Muscle layer of colon (tissue), 2 donors: ENCODE results near the gene RPTOR.

Experiments
- H3K27ac ChIP-seq: one replicate; pipeline ENCODE4 v1.7.0; 2013; ENCODE audit warnings: low read depth, mild to moderate bottlenecking, low read length, moderate library complexity
- H3K27me3 ChIP-seq, 2 donors: one replicate each; pipeline ENCODE4 v1.7.0; 2013; ENCODE audit warnings: low read length in 2 of 2, mild to moderate bottlenecking in 2 of 2; ENCODE audit not compliant: insufficient read depth in 2 of 2, control insufficient read depth in 1 of 2
- H3K36me3 ChIP-seq: one replicate; pipeline ENCODE4 v1.7.0; 2013; ENCODE audit warnings: mild to moderate bottlenecking, low read length; ENCODE audit not compliant: insufficient read depth
- H3K4me1 ChIP-seq: one replicate; pipeline ENCODE4 v1.7.0; 2013; ENCODE audit warnings: mild to moderate bottlenecking, low read length; ENCODE audit not compliant: insufficient read depth
- H3K4me3 ChIP-seq, 2 donors: one replicate each; pipeline ENCODE4 v1.7.0; 2013; ENCODE audit warnings: low read length in 2 of 2, low read depth in 1 of 2, mild to moderate bottlenecking in 1 of 2, moderate library complexity in 1 of 2
- H3K9ac ChIP-seq: one replicate; pipeline ENCODE4 v1.7.0; 2013; ENCODE audit warnings: low read length
- H3K9me3 ChIP-seq: one replicate; pipeline ENCODE4 v1.7.0; 2013; ENCODE audit warnings: mild to moderate bottlenecking, low read length
- donor health status: abdominal sarcoma.
- donor health status: Adenocarcinoma of cecum.

RPTOR gene

GRCh38 chr17:80922580-80923160, 378.0 kb downstream of the RPTOR start:
- Histone ChIP-seq H3K27ac (no peak overlapping the region), H3K4me1 (peaks cover 8% of the 10 kb centered on the region), H3K4me3 (no peak overlapping the region), H3K9ac (no peak overlapping the region), H3K36me3 (peaks cover 55% of the 10 kb centered on the region), H3K9me3 (no peaks in the 10 kb centered on the region), H3K27me3 (no peaks in the 10 kb centered on the region)

GRCh38 chr17:80923211-80924110, 378.8 kb downstream of the RPTOR start:
- H3K36me3 ChIP-seq = peaks cover 55% of the 10 kb centered on the region
- H3K9me3 ChIP-seq = no peaks in the 10 kb centered on the region

GRCh38 chr17:80924111-80924806, 379.6 kb downstream of the RPTOR start:
- Histone ChIP-seq H3K27me3 (no peaks in the 10 kb centered on the region), H3K27ac (no peak overlapping the region), H3K9me3 (no peaks in the 10 kb centered on the region), H3K4me1 (no peaks in the 10 kb centered on the region), H3K4me3 (no peak overlapping the region), H3K36me3 (peaks cover 55% of the 10 kb centered on the region), H3K9ac (no peak overlapping the region)

More at GRCh38 chr17:80923211-80924110, 378.8 kb downstream of the RPTOR start:
- Histone ChIP-seq H3K9ac (no peak overlapping the region), H3K27ac (no peak overlapping the region), H3K4me1 (peaks cover 7% of the 10 kb centered on the region), H3K4me3 (no peak overlapping the region), H3K27me3 (no peaks in the 10 kb centered on the region)

DNA sequence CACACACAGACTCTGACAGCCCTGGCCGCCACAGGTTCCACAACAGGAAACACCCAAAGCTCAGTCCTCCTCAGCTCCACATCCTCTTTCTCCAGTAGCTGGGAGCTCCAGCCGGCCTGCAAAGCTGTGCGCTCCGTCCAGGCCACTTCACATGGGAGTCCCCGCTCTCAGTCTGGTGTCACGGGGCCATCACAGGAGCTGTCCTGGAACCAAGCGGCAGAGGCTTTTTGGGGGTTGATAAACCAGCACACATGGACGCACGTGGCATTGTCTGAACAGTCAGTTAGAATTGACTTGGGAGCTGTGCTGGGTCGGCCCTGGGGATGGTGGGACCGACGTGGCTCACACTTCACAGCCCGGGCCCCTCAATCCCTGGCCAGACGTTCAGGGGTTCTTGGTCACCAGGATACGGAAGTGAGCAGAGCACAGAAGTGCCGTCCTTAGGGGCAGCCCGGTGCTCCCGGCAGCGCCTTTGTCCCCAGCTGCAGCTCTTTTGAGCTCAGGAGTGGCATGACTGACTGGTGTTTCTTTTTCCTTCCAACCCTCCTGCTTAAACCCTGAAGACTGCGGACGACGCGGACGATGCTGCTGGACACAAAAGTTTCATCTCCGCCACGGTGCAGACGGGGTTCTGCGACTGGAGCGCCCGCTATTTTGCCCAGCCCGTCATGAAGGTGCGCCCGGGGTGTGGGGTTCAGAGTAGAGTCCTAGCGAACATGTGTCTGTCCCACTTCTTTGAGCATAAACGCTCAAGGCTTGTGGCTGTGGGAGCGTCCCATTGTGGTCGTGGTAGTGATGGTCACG, 380.4 kb downstream of the RPTOR start:
- Histone ChIP-seq H3K9me3 (no peaks in the 10 kb centered on the region), H3K9ac (no peak overlapping the region), H3K27me3 (no peaks in the 10 kb centered on the region), H3K4me3 (no peak overlapping the region), H3K4me1 (no peaks in the 10 kb centered on the region), H3K27ac (no peak overlapping the region), H3K36me3 (peaks cover 55% of the 10 kb centered on the region)

GRCh38 chr17:80925688-80926335, 381.2 kb downstream of the RPTOR start:
- no peaks in the 10 kb centered on the region for H3K9me3 ChIP-seq
- H3K27ac ChIP-seq = no peak overlapping the region
- H3K4me3 ChIP-seq = no peak overlapping the region
- no peak overlapping the region for H3K9ac ChIP-seq
- H3K36me3 ChIP-seq = peaks cover 55% of the 10 kb centered on the region
- peaks cover 1% of the 10 kb centered on the region for H3K4me1 ChIP-seq
- H3K27me3 ChIP-seq = no peaks in the 10 kb centered on the region

- no peak overlapping the region for H3K9ac ChIP-seq
- H3K9me3 ChIP-seq = no peaks in the 10 kb centered on the region
- H3K27ac ChIP-seq = no peak overlapping the region
- H3K4me1 ChIP-seq = peaks cover 3% of the 10 kb centered on the region
- H3K4me3 ChIP-seq = no peak overlapping the region
- peaks cover 55% of the 10 kb centered on the region for H3K36me3 ChIP-seq
- no peaks in the 10 kb centered on the region for H3K27me3 ChIP-seq
Observed at GRCh38 chr17:80926591-80927250, 382.1 kb downstream of the RPTOR start.

GRCh38 chr17:80927791-80928216, 383.2 kb downstream of the RPTOR start:
- Histone ChIP-seq H3K4me1 (peaks cover 3% of the 10 kb centered on the region), H3K27me3 (no peaks in the 10 kb centered on the region), H3K36me3 (peaks cover 55% of the 10 kb centered on the region), H3K9me3 (no peaks in the 10 kb centered on the region), H3K27ac (no peak overlapping the region), H3K9ac (no peak overlapping the region), H3K4me3 (no peak overlapping the region)

DNA sequence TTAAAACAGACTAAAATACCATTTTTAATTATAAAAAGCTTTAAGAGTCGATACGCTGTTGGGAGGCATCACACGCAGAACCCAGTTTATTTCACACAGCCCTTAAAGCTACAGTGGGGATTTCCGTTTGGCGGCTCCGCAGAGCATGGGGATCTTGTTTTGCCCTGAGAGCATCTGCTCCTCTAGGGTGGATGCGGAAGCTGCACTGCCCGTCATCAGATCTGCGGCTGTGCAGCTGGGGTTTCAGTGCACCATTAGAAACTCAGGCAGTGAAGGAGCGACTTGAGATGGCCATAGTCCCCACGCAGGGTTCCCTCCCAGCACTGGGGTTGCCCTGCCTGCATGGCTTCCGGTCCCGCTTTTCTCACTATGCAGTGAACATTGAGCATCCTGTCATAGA, 384.8 kb downstream of the RPTOR start:
- H3K27me3 ChIP-seq = no peaks in the 10 kb centered on the region
- H3K9ac ChIP-seq = no peak overlapping the region
- H3K27ac ChIP-seq = no peak overlapping the region
- no peak overlapping the region for H3K4me3 ChIP-seq
- H3K36me3 ChIP-seq = peaks cover 39% of the 10 kb centered on the region
- H3K4me1 ChIP-seq = peaks cover 3% of the 10 kb centered on the region
- no peaks in the 10 kb centered on the region for H3K9me3 ChIP-seq

DNA sequence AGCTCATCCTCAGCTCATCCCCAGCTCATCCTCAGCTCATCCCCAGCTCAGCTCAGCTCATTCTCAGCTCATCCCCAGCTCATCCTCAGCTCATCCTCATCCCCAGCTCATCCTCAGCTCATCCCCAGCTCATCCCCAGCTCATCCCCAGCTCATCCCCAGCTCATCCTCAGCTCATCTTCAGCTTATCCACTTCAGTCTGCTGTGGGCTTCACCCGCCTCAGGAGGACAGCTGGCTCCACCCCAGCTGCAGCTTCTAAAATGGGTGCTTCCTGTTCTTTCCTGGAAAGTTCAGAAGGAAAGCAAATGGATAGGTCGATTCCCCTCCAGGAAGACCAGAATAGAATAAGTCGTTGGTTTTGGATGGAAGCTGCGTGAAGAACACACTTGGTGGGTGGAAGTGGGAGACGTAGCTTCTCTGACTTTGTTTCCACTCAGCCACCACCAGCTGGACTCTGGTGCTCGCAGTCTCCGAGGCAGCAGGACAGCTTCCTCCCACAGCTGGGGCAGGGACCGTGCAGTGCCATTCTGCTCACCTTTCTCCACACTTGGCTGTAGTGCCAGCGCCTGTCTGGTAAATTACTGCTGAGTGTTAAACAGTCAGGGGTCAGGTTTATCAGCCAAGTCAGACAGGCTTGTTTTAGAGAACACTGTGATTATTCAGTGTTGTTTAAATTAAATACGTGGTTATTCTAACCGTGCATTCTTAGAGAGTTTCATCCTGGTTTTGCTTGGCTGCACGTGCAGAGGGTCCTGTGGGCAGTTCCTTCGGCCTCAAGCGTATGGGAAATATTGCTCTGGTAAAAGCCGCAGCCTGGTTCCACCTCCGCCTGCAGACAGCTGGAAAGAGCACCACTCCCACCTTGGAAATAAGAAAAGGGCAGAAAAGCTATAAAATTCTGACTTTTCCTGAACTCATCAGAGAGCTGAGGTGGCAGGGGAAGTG, 386.0 kb downstream of the RPTOR start:
- Histone ChIP-seq H3K4me1 (peaks cover 3% of the 10 kb centered on the region), H3K4me3 (no peak overlapping the region), H3K27ac (no peak overlapping the region), H3K27me3 (no peaks in the 10 kb centered on the region), H3K9ac (no peak overlapping the region), H3K9me3 (no peaks in the 10 kb centered on the region), H3K36me3 (peaks cover 27% of the 10 kb centered on the region)
